Sigmoid colon (tissue), 7 donors: ENCODE data around the gene DIP2C. TPM values are rescaled to one million over a fixed set of nuclear protein-coding genes. Genes with fewer than 3 reads are reported as not detected.

Experiments used
- DNase-seq: peaks from one replicate; pipeline ENCODE4 v3.0.0-alpha.2; 2019
- H3K27ac ChIP-seq, 4 donors: fragments of 200-600 bp; sonication (generic); one replicate each; pipeline ENCODE4 v1.5.1; 2016 to 2019; ENCODE audit warnings: mild to moderate bottlenecking in 1 of 4
- H3K27me3 ChIP-seq, 3 donors: fragments of 200-600 bp; sonication (generic); one replicate each; pipeline ENCODE4 v1.5.1; 2019; ENCODE audit warnings: mild to moderate bottlenecking in 1 of 3
- H3K36me3 ChIP-seq, 4 donors: fragments of 200-600 bp; sonication (generic); one replicate each; pipeline ENCODE4 v1.5.1; 2016 to 2019
- H3K4me1 ChIP-seq, 4 donors: fragments of 200-600 bp; sonication (generic); one replicate each; pipeline ENCODE4 v1.5.1; 2017 to 2019
- H3K4me3 ChIP-seq, 4 donors: fragments of 200-600 bp; sonication (generic); one replicate each; pipeline ENCODE4 v1.5.1; 2017 to 2019; ENCODE audit warnings: mild to moderate bottlenecking in 2 of 4, moderate library complexity in 1 of 4
- H3K9me3 ChIP-seq, 4 donors: fragments of 200-600 bp in 3 of 4; sonication (generic) in 3 of 4; one replicate each; pipeline versions ENCODE4 v1.5.1 to v1.6.1; 2013 to 2019
- EP300 ChIP-seq, 4 donors: sonication (generic); formaldehyde crosslinking; IDR thresholded peaks; one replicate each; pipeline ENCODE4 v1.6.1; 2017; ENCODE audit warnings: antibody characterized with exemption in 4 of 4
- POLR2A ChIP-seq, 2 donors: fragments of 450-650 bp; IDR thresholded peaks; one replicate each; pipeline ENCODE4 v1.6.1; 2016; ENCODE audit warnings: antibody characterized with exemption in 2 of 2, mild to moderate bottlenecking in 2 of 2, moderate library complexity in 2 of 2
- POLR2AphosphoS5 ChIP-seq, 4 donors: sonication (generic); formaldehyde crosslinking; IDR thresholded peaks; one replicate each; pipeline ENCODE4 v1.6.1; 2017; ENCODE audit warnings: antibody characterized with exemption in 4 of 4
- WGBS, 2 donors: extraction: QIAGEN DNeasy Blood & Tissue Kit; methylation state at CpG; one replicate each; pipeline ENCODE4 v1.1.7; 2013; 5-methylcytosine and 5-hydroxymethylcytosine counted together
- intact Hi-C: fragments of 100-400 bp; cut with DNase I; formaldehyde crosslinking; loops from one replicate; pipeline ENCODE4 v1.15.1; 2023
- polyA plus RNA-seq, 3 donors: library from polyadenylated mRNA; stranded (reverse); fragments of 200-250 nt; gene quantifications; one replicate each; pipeline ENCODE4 v1.2.3, GENCODE V29; 2013
- total RNA-seq, 4 donors: library from RNA; depleted of rRNA; stranded (reverse); fragments of >200 nt; gene quantifications; one replicate each; pipeline ENCODE4 v1.1.0, GENCODE V29; 2016
- TF ChIP-seq, protein P1 (sequence below), 4 experiments: fragments of 450-650 bp in 3 of 4; fragments of 200-600 bp in 1 of 4; IDR thresholded peaks; one replicate each; pipeline ENCODE4 v1.5.1; 2016 to 2019; ENCODE audit warnings: antibody characterized with exemption in 4 of 4, mild to moderate bottlenecking in 3 of 4, moderate library complexity in 2 of 4
- donor health status: healthy with polysubstance abuse.
- donor health status: Bipolar disorder and iron deficiency.
- donor health status: healthy.

DIP2C gene
- total and polyA plus RNA-seq, 7 donors = 1.8 to 67.9 (median 42.1) TPM

DNA sequence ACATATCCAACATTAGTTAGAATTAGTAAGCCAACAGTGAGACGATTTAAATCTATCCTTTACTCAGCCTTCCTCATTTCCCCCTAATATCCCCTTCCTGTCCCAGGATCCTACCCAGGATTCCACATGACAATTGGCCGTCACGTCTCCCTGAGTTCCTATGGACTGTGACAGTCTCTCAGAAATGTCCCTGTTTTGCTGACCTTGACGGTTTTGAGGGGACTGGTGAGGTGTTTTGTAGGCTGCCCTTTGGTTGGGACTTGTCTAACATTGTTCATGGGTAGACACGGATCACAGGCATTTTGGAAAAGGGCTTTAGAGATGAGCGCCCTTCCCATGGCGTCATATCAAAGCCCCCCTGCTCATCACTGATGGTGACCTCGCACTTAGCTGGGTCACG is 391.4 kb downstream of the DIP2C start:
- 91 to 94% methylated on average over 9 of the region's 9 CpGs for WGBS, 2 donors
- Histone ChIP-seq H3K27me3 (no peaks in the 10 kb centered on the region), H3K36me3 (peaks cover 0 to 24% (median 0%) of the 10 kb centered on the region in 4 donors), H3K27ac (peak overlapping the region; percentile 40 to 71 (median 60)), H3K4me1 (peaks cover 0 to 13% (median 11%) of the 10 kb centered on the region in 4 donors), H3K4me3 (no peak overlapping the region), H3K9me3 (no peaks in the 10 kb centered on the region)
- TF ChIP-seq POLR2A (IDR thresholded peaks at IDR 0.05) (no peak), EP300 (IDR thresholded peaks at IDR 0.05) (no peak)
- intact Hi-C loops = no loop called here
- no peak for DNase-seq

DNA sequence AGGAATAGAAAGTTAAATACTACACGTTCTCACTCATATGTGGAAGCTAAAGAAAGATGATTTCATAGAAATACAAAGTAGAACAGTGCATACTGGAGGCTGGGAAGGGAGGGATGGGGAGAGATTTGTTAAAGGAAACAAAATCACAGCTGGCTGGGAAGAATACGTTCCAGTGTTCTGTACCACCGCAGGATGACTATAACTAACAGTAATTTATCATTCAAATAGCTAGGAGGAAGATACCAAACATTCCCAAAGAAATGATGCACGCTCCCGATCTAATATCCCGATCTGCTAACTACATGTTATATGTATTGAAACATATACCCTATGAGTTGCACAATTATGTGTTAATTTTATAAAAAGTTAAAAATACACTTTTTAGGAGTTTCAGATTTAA is 391.9 kb downstream of the DIP2C start:
- H3K9me3 ChIP-seq = no peaks in the 10 kb centered on the region
- TF ChIP-seq POLR2A (IDR thresholded peaks at IDR 0.05) (no peak), POLR2AphosphoS5 (IDR thresholded peaks at IDR 0.05) (no peak), EP300 (IDR thresholded peaks at IDR 0.05) (no peak)
- TF ChIP-seq, protein P1, sequence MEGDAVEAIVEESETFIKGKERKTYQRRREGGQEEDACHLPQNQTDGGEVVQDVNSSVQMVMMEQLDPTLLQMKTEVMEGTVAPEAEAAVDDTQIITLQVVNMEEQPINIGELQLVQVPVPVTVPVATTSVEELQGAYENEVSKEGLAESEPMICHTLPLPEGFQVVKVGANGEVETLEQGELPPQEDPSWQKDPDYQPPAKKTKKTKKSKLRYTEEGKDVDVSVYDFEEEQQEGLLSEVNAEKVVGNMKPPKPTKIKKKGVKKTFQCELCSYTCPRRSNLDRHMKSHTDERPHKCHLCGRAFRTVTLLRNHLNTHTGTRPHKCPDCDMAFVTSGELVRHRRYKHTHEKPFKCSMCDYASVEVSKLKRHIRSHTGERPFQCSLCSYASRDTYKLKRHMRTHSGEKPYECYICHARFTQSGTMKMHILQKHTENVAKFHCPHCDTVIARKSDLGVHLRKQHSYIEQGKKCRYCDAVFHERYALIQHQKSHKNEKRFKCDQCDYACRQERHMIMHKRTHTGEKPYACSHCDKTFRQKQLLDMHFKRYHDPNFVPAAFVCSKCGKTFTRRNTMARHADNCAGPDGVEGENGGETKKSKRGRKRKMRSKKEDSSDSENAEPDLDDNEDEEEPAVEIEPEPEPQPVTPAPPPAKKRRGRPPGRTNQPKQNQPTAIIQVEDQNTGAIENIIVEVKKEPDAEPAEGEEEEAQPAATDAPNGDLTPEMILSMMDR (IDR thresholded peaks at IDR 0.05) = no peak
- peak overlapping the region; percentile 40 to 71 (median 60) for H3K27ac ChIP-seq
- intact Hi-C loops = no loop called here
- no peak overlapping the region for H3K4me3 ChIP-seq
- H3K4me1 ChIP-seq = peaks cover 0 to 13% (median 11%) of the 10 kb centered on the region in 4 donors
- WGBS, 2 donors = 70 to 82% methylated on average over 6 of the region's 6 CpGs
- no peak for DNase-seq
- no peaks in the 10 kb centered on the region for H3K27me3 ChIP-seq
- H3K36me3 ChIP-seq = peaks cover 0 to 21% (median 0%) of the 10 kb centered on the region in 4 donors

DNA sequence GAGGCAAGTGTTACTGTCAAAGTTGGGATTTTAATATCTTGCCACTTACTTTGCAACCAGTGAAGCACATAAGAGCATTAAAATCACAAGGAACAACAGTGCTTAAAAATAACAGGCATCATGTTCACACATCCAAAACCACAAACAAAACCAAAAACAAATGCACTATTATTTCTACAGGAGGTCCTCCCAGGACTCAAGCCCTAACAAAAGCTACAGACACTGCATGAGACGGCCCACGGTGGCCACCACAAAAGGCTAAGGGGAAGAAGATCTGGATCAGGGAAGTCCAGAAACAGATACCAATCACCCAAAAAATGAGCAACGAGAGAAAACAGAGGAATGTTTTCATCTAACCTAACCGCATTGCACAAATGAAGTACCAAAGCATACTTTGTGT is 395.8 kb downstream of the DIP2C start:
- 82 to 89% methylated on average over 4 of the region's 4 CpGs for WGBS, 2 donors
- no peaks in the 10 kb centered on the region for H3K27me3 ChIP-seq
- peaks cover 0 to 13% (median 11%) of the 10 kb centered on the region in 4 donors for H3K4me1 ChIP-seq
- no peak overlapping the region for H3K4me3 ChIP-seq
- TF ChIP-seq EP300 (IDR thresholded peaks at IDR 0.05) = no peak
- TF ChIP-seq, protein P1 (IDR thresholded peaks at IDR 0.05) = no peak
- no peak for TF ChIP-seq POLR2AphosphoS5 (IDR thresholded peaks at IDR 0.05)
- TF ChIP-seq POLR2A (IDR thresholded peaks at IDR 0.05) = no peak
- no peaks in the 10 kb centered on the region for H3K9me3 ChIP-seq
- peaks cover 6 to 36% (median 18%) of the 10 kb centered on the region in 4 donors for H3K36me3 ChIP-seq
- no peak overlapping the region for H3K27ac ChIP-seq
- intact Hi-C loops = no loop called here
- peak; percentile 4 for DNase-seq

DNA sequence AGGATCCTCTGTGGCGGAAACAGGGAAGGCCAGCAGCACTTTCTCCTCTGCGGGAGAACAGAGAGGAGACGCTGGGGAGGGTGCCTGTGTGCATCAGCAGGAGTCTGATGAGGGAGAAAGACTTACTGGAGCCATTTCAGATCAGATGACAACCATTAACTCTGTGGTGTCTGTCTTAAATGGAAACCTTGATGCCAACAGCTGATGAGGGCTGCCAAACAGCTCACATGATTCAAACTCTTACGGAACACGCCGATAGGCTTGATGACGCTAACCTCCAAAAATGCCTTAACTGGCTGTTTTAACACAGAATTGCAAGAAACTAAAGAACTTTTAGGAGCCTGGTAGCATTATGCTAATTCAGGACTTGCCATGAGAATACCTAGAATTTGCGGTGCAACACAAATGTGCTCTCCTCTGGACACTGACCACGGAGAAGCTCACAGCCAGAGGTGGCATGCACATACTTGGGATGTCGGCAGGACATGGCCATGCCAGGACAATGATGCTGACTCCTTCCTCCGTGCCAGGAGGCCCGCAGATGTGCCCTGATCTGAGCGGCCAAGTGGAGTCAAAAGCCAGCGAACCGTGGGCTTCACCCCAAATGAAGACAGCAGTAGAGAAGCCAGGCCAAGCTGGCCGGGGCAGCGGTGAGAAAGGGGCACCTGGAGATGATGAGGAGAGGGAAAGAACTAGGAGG is 399.3 kb downstream of the DIP2C start:
- Histone ChIP-seq H3K4me1 (peaks cover 0 to 11% (median 4%) of the 10 kb centered on the region in 4 donors), H3K9me3 (no peaks in the 10 kb centered on the region), H3K4me3 (no peak overlapping the region), H3K27me3 (no peaks in the 10 kb centered on the region), H3K27ac (no peak overlapping the region), H3K36me3 (peaks cover 16 to 63% (median 21%) of the 10 kb centered on the region in 4 donors)
- 92% methylated on average over 17 of the region's 17 CpGs for WGBS, 2 donors
- TF ChIP-seq, protein P1 (IDR thresholded peaks at IDR 0.05) = no peak
- TF ChIP-seq POLR2AphosphoS5 (IDR thresholded peaks at IDR 0.05) (no peak), EP300 (IDR thresholded peaks at IDR 0.05) (no peak), POLR2A (IDR thresholded peaks at IDR 0.05) (no peak)
- no peak for DNase-seq
- intact Hi-C loops = no loop called here

DNA sequence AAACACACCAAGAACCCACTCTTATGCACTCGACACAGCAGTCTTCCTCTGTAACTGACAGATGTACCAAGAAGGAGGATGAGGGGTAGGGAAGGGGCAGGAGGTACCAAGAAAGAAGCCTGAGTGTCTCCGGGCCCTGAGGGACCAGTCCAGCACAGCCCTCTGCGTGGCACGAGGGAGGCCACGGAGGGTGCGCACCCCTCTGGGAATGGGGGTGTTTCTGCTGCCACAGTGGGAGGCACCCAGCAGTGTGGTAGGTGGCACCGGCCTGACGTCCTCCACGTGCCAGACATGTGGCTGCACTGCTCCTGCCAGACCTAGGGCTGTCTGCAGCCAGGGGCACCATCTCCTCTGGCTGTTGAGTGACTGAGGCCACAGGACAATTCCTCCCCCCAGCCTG is 399.9 kb downstream of the DIP2C start:
- H3K27me3 ChIP-seq = no peaks in the 10 kb centered on the region
- WGBS, 2 donors = 94 to 96% methylated on average over 9 of the region's 9 CpGs
- H3K27ac ChIP-seq = no peak overlapping the region
- H3K36me3 ChIP-seq = peaks cover 17 to 69% (median 21%) of the 10 kb centered on the region in 4 donors
- H3K4me3 ChIP-seq = no peak overlapping the region
- peaks cover 0 to 11% (median 4%) of the 10 kb centered on the region in 4 donors for H3K4me1 ChIP-seq
- no peak for DNase-seq
- no peaks in the 10 kb centered on the region for H3K9me3 ChIP-seq
- no peak for TF ChIP-seq EP300 (IDR thresholded peaks at IDR 0.05)
- TF ChIP-seq, protein P1 (IDR thresholded peaks at IDR 0.05) = no peak
- no peak for TF ChIP-seq POLR2AphosphoS5 (IDR thresholded peaks at IDR 0.05)
- TF ChIP-seq POLR2A (IDR thresholded peaks at IDR 0.05) = no peak
- intact Hi-C loops = no loop called here
